SK-N-SH treated with all-trans-retinoic acid at 6 μM for 48 hours (cell line): Measurements from ENCODE around the gene PHETA2.

Experiments used
- ARNTL ChIP-seq: fragments of 450-650 bp; formaldehyde crosslinking; IDR thresholded peaks from 2 replicates; pipeline ENCODE4 v1.5.0; 2020; ENCODE audit warnings: low read depth, mild to moderate bottlenecking, moderate library complexity, borderline replicate concordance
- BACH2 ChIP-seq: fragments of 250-450 bp; sonication (Bioruptor Pico); IDR thresholded peaks from 2 replicates; pipeline ENCODE4 v1.9.0; 2021; ENCODE audit warnings: mild to moderate bottlenecking, borderline replicate concordance
- OSR1 ChIP-seq: fragments of 250-450 bp; sonication (Bioruptor Pico); IDR thresholded peaks from 2 replicates; pipeline ENCODE4 v1.8.0; 2022; ENCODE audit warnings: moderate library complexity, mild to moderate bottlenecking, inconsistent platforms
- PPARA ChIP-seq: fragments of 250-450 bp; sonication (Bioruptor Pico); IDR thresholded peaks from 2 replicates; pipeline ENCODE4 v1.5.0; 2020; ENCODE audit warnings: mild to moderate bottlenecking, borderline replicate concordance
- RARB ChIP-seq: fragments of 250-450 bp; sonication (Bioruptor Pico); IDR thresholded peaks from 2 replicates; pipeline ENCODE4 v1.8.0; 2021; ENCODE audit warnings: mild to moderate bottlenecking, moderate library complexity
- SNAI2 ChIP-seq: fragments of 250-450 bp; sonication (Bioruptor Pico); IDR thresholded peaks from 2 replicates; pipeline ENCODE4 v1.5.0; 2020; ENCODE audit warnings: mild to moderate bottlenecking, moderate library complexity
- TCF4 ChIP-seq: fragments of 250-450 bp; sonication (Bioruptor Pico); IDR thresholded peaks from 2 replicates; pipeline ENCODE4 v1.8.0; 2021; ENCODE audit warnings: mild to moderate bottlenecking, moderate library complexity, borderline replicate concordance
- ZC3H10 ChIP-seq: fragments of 250-450 bp; sonication (Bioruptor Pico); IDR thresholded peaks from 2 replicates; pipeline ENCODE4 v1.5.1; 2021; ENCODE audit warnings: mild to moderate bottlenecking, moderate library complexity
- ZFP3 ChIP-seq: fragments of 250-450 bp; sonication (Bioruptor Pico); IDR thresholded peaks from 2 replicates; pipeline ENCODE4 v1.5.0; 2020; ENCODE audit warnings: mild to moderate bottlenecking, moderate library complexity
- ZNF8 ChIP-seq: fragments of 450-650 bp; formaldehyde crosslinking; IDR thresholded peaks from 2 replicates; pipeline ENCODE4 v1.5.0; 2020; ENCODE audit warnings: mild to moderate bottlenecking, moderate library complexity
- TF ChIP-seq, protein P1 (sequence below): fragments of 250-450 bp; sonication (Bioruptor Pico); IDR thresholded peaks from 2 replicates; pipeline ENCODE4 v1.5.1; 2020; ENCODE audit warnings: low read depth, mild to moderate bottlenecking, moderate library complexity
- TF ChIP-seq, protein P2 (sequence below): fragments of 250-450 bp; sonication (Bioruptor Pico); IDR thresholded peaks from 2 replicates; pipeline ENCODE4 v1.8.0; 2021; ENCODE audit warnings: low read depth, mild to moderate bottlenecking, moderate library complexity, borderline replicate concordance

DNA sequence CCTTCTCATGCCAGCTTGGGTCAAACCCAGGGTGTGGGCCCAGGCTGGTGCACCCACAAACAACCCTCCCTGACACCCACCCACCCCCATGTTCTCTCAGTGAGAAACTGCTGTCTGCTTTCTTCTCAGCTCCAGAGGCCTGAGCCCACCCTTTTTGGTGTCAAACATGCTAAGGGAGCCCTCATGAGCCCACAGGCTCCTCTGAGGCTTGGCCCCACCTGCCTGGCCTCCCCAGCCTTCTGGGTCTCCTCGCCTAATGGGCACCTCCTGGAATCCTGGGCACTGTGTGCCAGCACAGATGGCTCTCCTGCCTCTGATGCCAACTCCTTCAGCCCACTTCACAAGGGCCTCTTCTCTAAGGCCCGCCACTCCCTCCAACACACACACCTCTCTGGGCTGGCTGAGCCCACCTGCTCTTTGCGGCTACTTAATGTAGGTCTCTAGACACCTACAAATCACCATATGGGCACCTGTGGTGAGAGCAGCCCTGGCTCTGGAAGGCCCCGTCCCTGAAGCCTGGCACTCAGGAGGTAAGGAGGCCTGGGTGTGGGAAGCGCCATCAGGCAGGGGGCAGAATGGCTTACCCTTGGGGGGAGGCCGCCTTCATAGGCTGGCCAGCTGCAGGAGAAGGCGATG, 7.8 kb upstream of the PHETA2 start:
- TF ChIP-seq, protein P1, sequence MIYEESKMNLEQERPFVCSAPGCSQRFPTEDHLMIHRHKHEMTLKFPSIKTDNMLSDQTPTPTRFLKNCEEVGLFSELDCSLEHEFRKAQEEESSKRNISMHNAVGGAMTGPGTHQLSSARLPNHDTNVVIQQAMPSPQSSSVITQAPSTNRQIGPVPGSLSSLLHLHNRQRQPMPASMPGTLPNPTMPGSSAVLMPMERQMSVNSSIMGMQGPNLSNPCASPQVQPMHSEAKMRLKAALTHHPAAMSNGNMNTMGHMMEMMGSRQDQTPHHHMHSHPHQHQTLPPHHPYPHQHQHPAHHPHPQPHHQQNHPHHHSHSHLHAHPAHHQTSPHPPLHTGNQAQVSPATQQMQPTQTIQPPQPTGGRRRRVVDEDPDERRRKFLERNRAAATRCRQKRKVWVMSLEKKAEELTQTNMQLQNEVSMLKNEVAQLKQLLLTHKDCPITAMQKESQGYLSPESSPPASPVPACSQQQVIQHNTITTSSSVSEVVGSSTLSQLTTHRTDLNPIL (CRISPR knock-in tag): no peak
- TF ChIP-seq BACH2 (CRISPR knock-in tag): no peak
- no peak for TF ChIP-seq TCF4 (CRISPR knock-in tag)
- no peak for TF ChIP-seq ZFP3
- no peak for TF ChIP-seq SNAI2 (CRISPR knock-in tag)
- TF ChIP-seq ARNTL: no peak
- TF ChIP-seq, protein P2, sequence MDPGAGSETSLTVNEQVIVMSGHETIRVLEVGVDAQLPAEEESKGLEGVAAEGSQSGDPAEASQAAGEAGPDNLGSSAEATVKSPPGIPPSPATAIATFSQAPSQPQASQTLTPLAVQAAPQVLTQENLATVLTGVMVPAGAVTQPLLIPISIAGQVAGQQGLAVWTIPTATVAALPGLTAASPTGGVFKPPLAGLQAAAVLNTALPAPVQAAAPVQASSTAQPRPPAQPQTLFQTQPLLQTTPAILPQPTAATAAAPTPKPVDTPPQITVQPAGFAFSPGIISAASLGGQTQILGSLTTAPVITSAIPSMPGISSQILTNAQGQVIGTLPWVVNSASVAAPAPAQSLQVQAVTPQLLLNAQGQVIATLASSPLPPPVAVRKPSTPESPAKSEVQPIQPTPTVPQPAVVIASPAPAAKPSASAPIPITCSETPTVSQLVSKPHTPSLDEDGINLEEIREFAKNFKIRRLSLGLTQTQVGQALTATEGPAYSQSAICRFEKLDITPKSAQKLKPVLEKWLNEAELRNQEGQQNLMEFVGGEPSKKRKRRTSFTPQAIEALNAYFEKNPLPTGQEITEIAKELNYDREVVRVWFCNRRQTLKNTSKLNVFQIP (CRISPR knock-in tag): no peak
- no peak for TF ChIP-seq ZC3H10 (CRISPR knock-in tag)
- no peak for TF ChIP-seq ZNF8 (CRISPR knock-in tag)
- TF ChIP-seq OSR1 (CRISPR knock-in tag): no peak
- no peak for TF ChIP-seq RARB (CRISPR knock-in tag)
- TF ChIP-seq PPARA (CRISPR knock-in tag): no peak
